Hematopoietic multipotent progenitor cell treated with erythropoietin and hydrocortisone succinate and interleukin-3 and kit ligand, for 4 days (in vitro differentiated cells): Measurements from ENCODE around the gene FOXJ2.
"Not testable (repeated sequence)": the region's sequence is repeated elsewhere in the genome, so short reads cannot be mapped to it uniquely, and the experiment has no call there.

Experiments used
- DNase-seq: peaks from one replicate; pipeline ENCODE4 v3.0.0-alpha.2; 2015

The FOXJ2 gene

GRCh38 chr12:8032242-8033152, at the start of gene FOXJ2:
Gene FOXJ2 (plus strand): TSS chr12:8032716. CDS start chr12:8039833, 7,117 bp downstream.
- peak; percentile 88 for DNase-seq

GRCh38 chr12:7983019-7983418, 49.5 kb upstream of the FOXJ2 start:
- DNase-seq, result not testable (repeated sequence)

GRCh38 chr12:7983460-7983859, 49.1 kb upstream of the FOXJ2 start:
- not testable (repeated sequence) for DNase-seq

- no peak for DNase-seq
Measured at GRCh38 chr12:7984900-7985299, 47.6 kb upstream of the FOXJ2 start.

GRCh38 chr12:7985802-7986418, 46.6 kb upstream of the FOXJ2 start:
- no peak for DNase-seq

GRCh38 chr12:7989827-7990491, 42.6 kb upstream of the FOXJ2 start:
- peak; percentile 96 for DNase-seq

- no peak for DNase-seq
Measured at GRCh38 chr12:7991535-7991934, 41.0 kb upstream of the FOXJ2 start.

GRCh38 chr12:7994731-7995205, 37.7 kb upstream of the FOXJ2 start:
- no peak for DNase-seq

- DNase-seq, result peak; percentile 95
Measured at GRCh38 chr12:7995266-7995963, 37.1 kb upstream of the FOXJ2 start.

GRCh38 chr12:8000827-8001226, 31.7 kb upstream of the FOXJ2 start:
- not testable (repeated sequence) for DNase-seq

- DNase-seq, result not testable (repeated sequence)
Measured at GRCh38 chr12:8001496-8001895, 31.0 kb upstream of the FOXJ2 start.

- not testable (repeated sequence) for DNase-seq
Measured at GRCh38 chr12:8004897-8005296, 27.6 kb upstream of the FOXJ2 start.

GRCh38 chr12:8011331-8011730, 21.2 kb upstream of the FOXJ2 start:
- peak; percentile 48 for DNase-seq

GRCh38 chr12:8012651-8013309, 19.7 kb upstream of the FOXJ2 start:
- peak; percentile 45 for DNase-seq

- DNase-seq, result no peak
Measured at GRCh38 chr12:8014836-8015235, 17.7 kb upstream of the FOXJ2 start.

- DNase-seq, result not testable (repeated sequence)
Measured at GRCh38 chr12:8018213-8018612, 14.3 kb upstream of the FOXJ2 start.

- DNase-seq, result peak; percentile 95
Measured at GRCh38 chr12:8018666-8019581, 13.6 kb upstream of the FOXJ2 start.

- DNase-seq, result peak; percentile 100
Measured at GRCh38 chr12:8026291-8026900, 6.1 kb upstream of the FOXJ2 start.

- DNase-seq, result no peak
Measured at GRCh38 chr12:8027856-8028255, 4.7 kb upstream of the FOXJ2 start.

- no peak for DNase-seq
Measured at GRCh38 chr12:8028267-8028666, 4.2 kb upstream of the FOXJ2 start.

GRCh38 chr12:8030189-8030588, 2.3 kb upstream of the FOXJ2 start:
- no peak for DNase-seq
